K562 (cell line): ENCODE measurements around the gene ELFN2. TPM values are rescaled to one million over a fixed set of nuclear protein-coding genes. Genes with fewer than 3 reads are reported as not detected.

Source experiments
- ATAC-seq: fragments of 200-7000 bp; cut with Tn5 transposase; 3 replicates; pipeline ENCODE4 v1.9.1; 2020; ENCODE audit warnings: moderate library complexity
- BruUV-seq: library from RNA; stranded (reverse); fragments of 400-500 nt; replicated peaks from 2 replicates; lab custom pipeline; 2021; lab: Mats Ljungman, UMichigan
- CTCF ChIA-PET: fragments of 300-600 bp; formaldehyde crosslinking; extraction: SDS; loops from one replicate; lab custom pipeline; 2021; ENCODE audit warnings: low intra/inter-chr PET ratio; lab: Yijun Ruan, JAX
- POLR2A ChIA-PET: fragments of 300-600, 350-650 bp; sonication (Branson Sonifier 250); formaldehyde crosslinking; extraction: SDS; loops from one replicate; lab custom pipeline; 2021; ENCODE audit warnings: antibody characterized with exemption, inconsistent platforms; lab: Yijun Ruan, JAX
- DNase-seq, 4 experiments: peaks; one replicate each; pipeline versions ENCODE4 v3.0.0 to v3.0.0-alpha.2; 2011 to 2018; ENCODE audit warnings: low spot score in 3 of 4, mixed read lengths in 3 of 4; ENCODE audit errors: extremely low read depth in 1 of 4
- FAIRE-seq: peaks from 2 replicates; lab custom pipeline; 2011; peaks lifted over from hg19 to GRCh38; lab: Jason Lieb, UNC
- H2AFZ ChIP-seq: 2 replicates; pipeline ENCODE4 v1.6.0; 2011; ENCODE audit warnings: low read depth, low read length, control low read depth, inconsistent platforms
- H3K27ac ChIP-seq: fragments of 200-600 bp; 3 replicates; pipeline ENCODE4 v1.8.0; 2011; ENCODE audit warnings: low read depth, mild to moderate bottlenecking, control low read depth, inconsistent platforms, low read length, moderate library complexity, mixed read lengths; ENCODE audit errors: extremely low read depth
- H3K27me3 ChIP-seq, 2 experiments: fragments of 300-600 bp in 1 of 2; 2 replicates in 1 of 2; 3 replicates in 1 of 2; pipeline versions ENCODE4 v1.6.0 to v1.8.0; 2011; ENCODE audit warnings: inconsistent platforms in 2 of 2, low read length in 2 of 2, mild to moderate bottlenecking in 1 of 2, mixed read lengths in 1 of 2, moderate library complexity in 1 of 2; ENCODE audit not compliant: control insufficient read depth in 2 of 2, insufficient read depth in 2 of 2
- H3K36me3 ChIP-seq: fragments of 300-600 bp; 3 replicates; pipeline ENCODE4 v1.8.0; 2011; ENCODE audit warnings: mild to moderate bottlenecking, low read length, inconsistent platforms; ENCODE audit not compliant: control insufficient read depth, insufficient read depth
- H3K4me1 ChIP-seq, 2 experiments: fragments of 200-600 bp in 1 of 2; replicated peaks in 1 of 2; 2 replicates in 1 of 2; 3 replicates in 1 of 2; pipeline versions ENCODE4 v1.5.1 to v1.8.0; 2011; ENCODE audit warnings: inconsistent platforms in 2 of 2, low read length in 2 of 2, mild to moderate bottlenecking in 1 of 2, mixed read lengths in 1 of 2, moderate library complexity in 1 of 2; ENCODE audit not compliant: control insufficient read depth in 2 of 2, insufficient read depth in 2 of 2
- H3K4me2 ChIP-seq: 2 replicates; pipeline ENCODE4 v1.6.1; 2011; ENCODE audit warnings: low read length, control low read depth, inconsistent platforms, mixed read lengths; ENCODE audit not compliant: insufficient read depth
- H3K4me3 ChIP-seq: fragments of 200-600 bp; sonication (generic), shearing (Covaris generic); 2 replicates; pipeline ENCODE4 v1.5.1; 2016; ENCODE audit warnings: control low read depth, inconsistent platforms
- H3K79me2 ChIP-seq: fragments of 200-600 bp; 3 replicates; pipeline ENCODE4 v1.8.0; 2011; ENCODE audit warnings: low read length, inconsistent platforms; ENCODE audit not compliant: control insufficient read depth, insufficient read depth
- H3K9ac ChIP-seq, 2 experiments: 2 replicates each; pipeline versions ENCODE4 v1.6.0 to v1.6.1; 2011; ENCODE audit warnings: low read depth in 2 of 2, low read length in 2 of 2, control low read depth in 1 of 2, inconsistent platforms in 1 of 2, mild to moderate bottlenecking in 1 of 2, mixed read lengths in 1 of 2; ENCODE audit not compliant: insufficient read depth in 1 of 2
- H3K9me1 ChIP-seq: one replicate; pipeline ENCODE4 v1.6.0; 2011; ENCODE audit warnings: inconsistent platforms, mild to moderate bottlenecking, low read length, moderate library complexity; ENCODE audit not compliant: control insufficient read depth, insufficient read depth
- H3K9me3 ChIP-seq: replicated peaks from 2 replicates; pipeline ENCODE4 v1.5.1; 2011; ENCODE audit warnings: low read depth, low read length, inconsistent platforms; ENCODE audit not compliant: control insufficient read depth, insufficient read depth
- H4K20me1 ChIP-seq: replicated peaks from 2 replicates; pipeline ENCODE4 v1.6.1; 2011; ENCODE audit warnings: low read length, inconsistent platforms, mixed read lengths; ENCODE audit not compliant: control insufficient read depth, insufficient read depth
- GTF2B ChIP-seq: IDR thresholded peaks from 2 replicates; pipeline ENCODE4 v1.6.1; 2011; ENCODE audit not compliant: insufficient read length; ENCODE audit errors: extremely low read depth
- HMG20B ChIP-seq: fragments of 250-450 bp; sonication (Bioruptor Pico); IDR thresholded peaks from 2 replicates; pipeline ENCODE4 v1.5.0; 2021; ENCODE audit warnings: mild to moderate bottlenecking
- IRF2 ChIP-seq: sonication (generic); formaldehyde crosslinking; IDR thresholded peaks from 2 replicates; pipeline ENCODE4 v1.8.1; 2022; ENCODE audit warnings: mild to moderate bottlenecking, missing genetic modification reagents
- NFE2 ChIP-seq: IDR thresholded peaks from 2 replicates; pipeline ENCODE4 v1.6.1; 2014; ENCODE audit warnings: antibody characterized with exemption, low read depth
- RBM22 ChIP-seq: fragments of 200-400 bp; formaldehyde crosslinking; IDR thresholded peaks from 2 replicates; pipeline ENCODE4 v1.6.1; 2018; ENCODE audit warnings: low read length, low read depth; ENCODE audit not compliant: poor library complexity, severe bottlenecking
- WGBS: fragments of 100-300 bp; shearing (Covaris generic); methylation state at CpG from one replicate; pipeline ENCODE4 v1.1.6; 2016; ENCODE audit warnings: low coverage, mixed read lengths; ENCODE audit not compliant: insufficient coverage; ENCODE audit errors: missing lambda C conversion rate; 5-methylcytosine and 5-hydroxymethylcytosine counted together
- in situ Hi-C: fragments of 300-500 bp; cut with MboI; formaldehyde crosslinking; loops from 4 replicates; pipeline ENCODE4 v1.15.0; 2018; ENCODE audit warnings: inconsistent platforms, mixed read lengths
- intact Hi-C: fragments of 100-400 bp; cut with micrococcal nuclease; formaldehyde crosslinking; loops from 2 replicates; pipeline ENCODE4 v1.14.2; 2022
- polyA plus RNA-seq, 8 experiments: library from polyadenylated mRNA; depleted of rRNA in 4 of 8; stranded (reverse) in 5 of 8; unstranded in 3 of 8; fragments of >200 nt; fragmentation: Nextera tagmentation in 2 of 8; fragmentation: Illumina TruSeq in 1 of 8; extraction: Ambion mirVana in 2 of 8; extraction: Trizol in 1 of 8; gene quantifications; 2 replicates each; pipeline versions ENCODE4 v1.2.1 to v1.2.3, GENCODE V29; 2011 to 2014; ENCODE audit warnings: inconsistent platforms in 1 of 8, missing spikeins in 1 of 8
- total RNA-seq, 7 experiments: library from RNA; depleted of rRNA in 6 of 7; stranded (reverse); fragments of >200 nt in 6 of 7; fragmentation: Illumina TruSeq in 2 of 7; extraction: Trizol in 2 of 7; gene quantifications; 2 replicates each; pipeline versions ENCODE4 v1.2.1 to v1.2.3, GENCODE V29; 2011 to 2021; ENCODE audit warnings: low replicate concordance in 1 of 7

Gene ELFN2
- total and polyA plus RNA-seq, 9 of the 15 experiments (the other 6 are each of a cell fraction or from before 2014, with no cell fraction given), result not detected

DNA sequence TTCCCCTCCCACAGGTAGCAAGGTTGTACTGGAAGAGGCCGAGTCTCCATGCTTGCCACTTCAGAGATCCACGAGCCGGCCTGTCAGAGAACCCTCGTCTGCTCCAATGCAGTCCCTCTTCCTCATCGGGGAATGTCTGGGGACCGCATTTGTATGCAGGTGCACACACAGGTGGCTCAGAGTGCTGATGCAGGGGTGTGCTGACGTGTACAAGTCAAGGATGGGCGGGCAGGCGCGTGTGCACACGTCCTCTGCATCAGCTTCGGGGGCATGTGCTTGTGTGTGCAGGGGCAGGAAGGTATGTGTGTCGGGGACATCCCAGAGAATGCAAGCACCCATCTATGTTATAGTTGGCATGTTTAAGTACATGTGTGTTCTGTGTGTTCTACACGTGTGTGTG lies 49.4 kb downstream of the ELFN2 start:
- H3K27ac ChIP-seq, result no peak overlapping the region
- ChIA-PET CTCF (no interaction called here), POLR2A (no interaction called here)
- in situ Hi-C loops, result no loop called here
- FAIRE-seq (no peak), ATAC-seq (no peak), DNase-seq (no peak)
- TF ChIP-seq NFE2 (no peak), RBM22 (no peak), HMG20B (CRISPR knock-in tag) (no peak)
- no peak overlapping the region for H2AFZ ChIP-seq
- H3K4me2 ChIP-seq, result no peak overlapping the region
- H3K9me3 ChIP-seq, result no peaks in the 10 kb centered on the region
- intact Hi-C loops, result no loop called here
- H3K9me1 ChIP-seq, result no peaks in the 10 kb centered on the region
- peaks cover 11 to 73% of the 10 kb centered on the region in 2 experiments; a peak in 4 of 5 replicates for H3K27me3 ChIP-seq
- peaks cover 5% of the 10 kb centered on the region; the same call in 1 of the 2 replicates for H4K20me1 ChIP-seq
- H3K9ac ChIP-seq, result no peak overlapping the region
- H3K4me1 ChIP-seq, result peaks cover 0 to 12% of the 10 kb centered on the region in 2 experiments; a peak in 2 of 5 replicates
- H3K4me3 ChIP-seq, result no peak overlapping the region
- BruUV-seq, result no TSS peak
- H3K36me3 ChIP-seq, result no peaks in the 10 kb centered on the region
- WGBS, result 0% methylated on average over 9 of the region's 14 CpGs
- H3K79me2 ChIP-seq, result no peaks in the 10 kb centered on the region

GRCh38 chr22:37377138-37377537 lies 50.1 kb downstream of the ELFN2 start:
- ATAC-seq (no peak), DNase-seq (no peak), FAIRE-seq (no peak)
- Histone ChIP-seq H3K4me2 (no peak overlapping the region), H4K20me1 (peaks cover 5% of the 10 kb centered on the region; the same call in 1 of the 2 replicates), H3K36me3 (no peaks in the 10 kb centered on the region), H3K4me3 (no peak overlapping the region), H3K9me3 (no peaks in the 10 kb centered on the region), H3K27ac (no peak overlapping the region), H2AFZ (no peak overlapping the region), H3K27me3 (peaks cover 11 to 73% of the 10 kb centered on the region in 2 experiments; a peak in 4 of 5 replicates), H3K9me1 (no peaks in the 10 kb centered on the region), H3K9ac (no peak overlapping the region), H3K4me1 (peaks cover 0 to 15% of the 10 kb centered on the region in 2 experiments; a peak in 2 of 5 replicates), H3K79me2 (no peaks in the 10 kb centered on the region)
- no peak for TF ChIP-seq IRF2
- TF ChIP-seq GTF2B, result no peak
- BruUV-seq, result no TSS peak
- WGBS, result 0% methylated on average over 2 of the region's 3 CpGs
- ChIA-PET POLR2A (no interaction called here), CTCF (no interaction called here)
- intact Hi-C loops (no loop called here), in situ Hi-C loops (no loop called here)
